ENCODE measurements around the gene TBPL1.
A peak's percentile ranks its signal among the peaks of the same experiment; 100 is the strongest.

TBPL1 gene

GRCh38 chr6:134035823-134036296, 82.8 kb downstream of the TBPL1 start:
- peaks cover 0 to 17% (median 7%) of the 10 kb centered on the region in 4 donors for H3K4me1 ChIP-seq
- H3K9me3 ChIP-seq: no peaks in the 10 kb centered on the region
- DNase-seq: no peak
- H3K4me3 ChIP-seq: no peak overlapping the region
- no peaks in the 10 kb centered on the region for H3K27me3 ChIP-seq
- peak overlapping the region; percentile 37 to 50 for H3K27ac ChIP-seq
- intact Hi-C loops (cut with DNase I; ENCODE audit: low total_unique reads): no loop called here
- no peak for TF ChIP-seq CTCF (IDR thresholded peaks at IDR 0.05)
- no peaks in the 10 kb centered on the region for H3K36me3 ChIP-seq

- no peak overlapping the region for H3K4me3 ChIP-seq
- intact Hi-C loops (cut with DNase I; ENCODE audit: low total_unique reads): no loop called here
- no peaks in the 10 kb centered on the region for H3K36me3 ChIP-seq
- no peak overlapping the region for H3K27ac ChIP-seq
- H3K9me3 ChIP-seq: no peaks in the 10 kb centered on the region
- TF ChIP-seq CTCF (IDR thresholded peaks at IDR 0.05): no peak
- DNase-seq: no peak
- no peaks in the 10 kb centered on the region for H3K27me3 ChIP-seq
- peaks cover 0 to 17% (median 7%) of the 10 kb centered on the region in 4 donors for H3K4me1 ChIP-seq
Measured at GRCh38 chr6:134039116-134039515, 86.1 kb downstream of the TBPL1 start.
